Body of pancreas (tissue), 4 donors: ENCODE data around the gene CCDC91. TPM values are rescaled to one million over a fixed set of nuclear protein-coding genes. Genes with fewer than 3 reads are reported as not detected.

Experiments
- ATAC-seq: fragments of 150-250 bp; one replicate; pipeline ENCODE4 v1.9.1; 2016
- DNase-seq, 4 donors: peaks; one replicate each; pipeline ENCODE4 v3.0.0-alpha.2; 2019
- H3K27ac ChIP-seq, 4 donors: fragments of 200-600 bp; sonication (generic); 1 replicate in 3 of 4; 2 replicates in 1 of 4; pipeline versions ENCODE4 v1.5.1 to v1.6.1; 2016 to 2019; ENCODE audit warnings: mild to moderate bottlenecking in 1 of 4, mixed read lengths in 1 of 4, moderate library complexity in 1 of 4
- H3K27me3 ChIP-seq, 2 donors: fragments of 200-600 bp; sonication (generic); one replicate each; pipeline ENCODE4 v1.6.0; 2016; ENCODE audit warnings: mild to moderate bottlenecking in 1 of 2
- H3K36me3 ChIP-seq, 2 donors: fragments of 200-600 bp; sonication (generic); replicated peaks in 1 of 2; 2 replicates each; pipeline ENCODE4 v1.5.1; 2016; ENCODE audit warnings: low read depth in 2 of 2; ENCODE audit not compliant: insufficient read depth in 1 of 2
- H3K4me1 ChIP-seq: fragments of 200-600 bp; sonication (generic); one replicate; pipeline ENCODE4 v1.6.0; 2016
- H3K4me3 ChIP-seq, 2 donors: fragments of 200-600 bp; sonication (generic); 1 replicate in 1 of 2; 2 replicates in 1 of 2; pipeline ENCODE4 v1.5.1; 2016 to 2019
- H3K9me3 ChIP-seq, 3 donors: fragments of 200-600 bp; sonication (generic); 1 replicate in 2 of 3; 2 replicates in 1 of 3; pipeline ENCODE4 v1.5.1; 2016
- POLR2A ChIP-seq, 3 donors: fragments of 450-650 bp; IDR thresholded peaks; one replicate each; pipeline ENCODE4 v1.6.1; 2016; ENCODE audit warnings: antibody characterized with exemption in 3 of 3, mild to moderate bottlenecking in 2 of 3
- WGBS, 2 donors: methylation state at CpG; one replicate each; pipeline ENCODE4 v1.1.5; 2017; 5-methylcytosine and 5-hydroxymethylcytosine counted together
- intact Hi-C: fragments of 100-400 bp; cut with DNase I; formaldehyde crosslinking; loops from one replicate; pipeline ENCODE4 v1.15.1; 2023
- total RNA-seq, 2 donors: library from RNA; depleted of rRNA; stranded (reverse); fragments of >200 nt; gene quantifications; one replicate each; pipeline ENCODE4 v1.1.0, GENCODE V29; 2016
- TF ChIP-seq, protein P1 (sequence below), 7 experiments: fragments of 450-650 bp in 4 of 7; fragments of 200-600 bp in 3 of 7; sonication (generic) in 3 of 7; IDR thresholded peaks; one replicate each; pipeline ENCODE4 v1.5.1; 2016 to 2019; ENCODE audit warnings: antibody characterized with exemption in 7 of 7

The CCDC91 gene
- total RNA-seq, 2 donors from 2014 or later, result 31.9 to 35.6 TPM

- H3K4me3 ChIP-seq, result no peak overlapping the region
- H3K36me3 ChIP-seq, result no peaks in the 10 kb centered on the region
- peaks cover 26% of the 10 kb centered on the region for H3K4me1 ChIP-seq
- H3K27ac ChIP-seq, result no peak overlapping the region
- ATAC-seq (no peak), DNase-seq (no peak)
- H3K27me3 ChIP-seq, result no peaks in the 10 kb centered on the region
- H3K9me3 ChIP-seq, result no peaks in the 10 kb centered on the region
- TF ChIP-seq, protein P1, sequence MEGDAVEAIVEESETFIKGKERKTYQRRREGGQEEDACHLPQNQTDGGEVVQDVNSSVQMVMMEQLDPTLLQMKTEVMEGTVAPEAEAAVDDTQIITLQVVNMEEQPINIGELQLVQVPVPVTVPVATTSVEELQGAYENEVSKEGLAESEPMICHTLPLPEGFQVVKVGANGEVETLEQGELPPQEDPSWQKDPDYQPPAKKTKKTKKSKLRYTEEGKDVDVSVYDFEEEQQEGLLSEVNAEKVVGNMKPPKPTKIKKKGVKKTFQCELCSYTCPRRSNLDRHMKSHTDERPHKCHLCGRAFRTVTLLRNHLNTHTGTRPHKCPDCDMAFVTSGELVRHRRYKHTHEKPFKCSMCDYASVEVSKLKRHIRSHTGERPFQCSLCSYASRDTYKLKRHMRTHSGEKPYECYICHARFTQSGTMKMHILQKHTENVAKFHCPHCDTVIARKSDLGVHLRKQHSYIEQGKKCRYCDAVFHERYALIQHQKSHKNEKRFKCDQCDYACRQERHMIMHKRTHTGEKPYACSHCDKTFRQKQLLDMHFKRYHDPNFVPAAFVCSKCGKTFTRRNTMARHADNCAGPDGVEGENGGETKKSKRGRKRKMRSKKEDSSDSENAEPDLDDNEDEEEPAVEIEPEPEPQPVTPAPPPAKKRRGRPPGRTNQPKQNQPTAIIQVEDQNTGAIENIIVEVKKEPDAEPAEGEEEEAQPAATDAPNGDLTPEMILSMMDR (IDR thresholded peaks at IDR 0.05), result no peak
- 80 to 92% methylated on average over 2 of the region's 2 CpGs for WGBS, 2 donors
- intact Hi-C loops, result no loop called here
Observed at GRCh38 chr12:28217805-28218204, 27.5 kb downstream of the CCDC91 start.

DNA sequence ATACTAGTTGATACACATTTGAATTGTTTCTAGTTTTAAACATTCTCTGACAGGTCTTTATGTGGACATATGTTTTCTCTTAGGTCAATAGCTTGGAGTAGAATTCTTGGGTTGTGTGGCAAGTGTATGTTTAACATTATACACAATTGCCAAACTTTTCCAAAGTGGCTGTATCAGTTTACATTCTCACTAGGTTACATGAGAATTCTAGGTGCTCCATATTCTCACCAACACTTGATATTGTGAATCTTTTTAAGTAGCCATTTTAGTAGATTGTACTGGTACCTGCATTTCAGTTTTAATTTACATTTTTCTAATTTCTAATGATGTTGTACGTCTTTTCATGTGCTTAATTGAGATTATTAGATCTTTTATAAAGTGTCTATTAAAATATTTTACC lies 28.6 kb downstream of the CCDC91 start:
- DNase-seq (no peak), ATAC-seq (no peak)
- no peaks in the 10 kb centered on the region for H3K27me3 ChIP-seq
- no peak overlapping the region for H3K27ac ChIP-seq
- H3K4me1 ChIP-seq, result peaks cover 35% of the 10 kb centered on the region
- H3K9me3 ChIP-seq, result no peaks in the 10 kb centered on the region
- H3K36me3 ChIP-seq, result no peaks in the 10 kb centered on the region
- WGBS, 2 donors, result 44 to 95% methylated on average over 1 of the region's 1 CpG
- no peak overlapping the region for H3K4me3 ChIP-seq
- intact Hi-C loops, result no loop called here
- TF ChIP-seq POLR2A (IDR thresholded peaks at IDR 0.05), result no peak
- TF ChIP-seq, protein P1 (IDR thresholded peaks at IDR 0.05), result no peak

DNA sequence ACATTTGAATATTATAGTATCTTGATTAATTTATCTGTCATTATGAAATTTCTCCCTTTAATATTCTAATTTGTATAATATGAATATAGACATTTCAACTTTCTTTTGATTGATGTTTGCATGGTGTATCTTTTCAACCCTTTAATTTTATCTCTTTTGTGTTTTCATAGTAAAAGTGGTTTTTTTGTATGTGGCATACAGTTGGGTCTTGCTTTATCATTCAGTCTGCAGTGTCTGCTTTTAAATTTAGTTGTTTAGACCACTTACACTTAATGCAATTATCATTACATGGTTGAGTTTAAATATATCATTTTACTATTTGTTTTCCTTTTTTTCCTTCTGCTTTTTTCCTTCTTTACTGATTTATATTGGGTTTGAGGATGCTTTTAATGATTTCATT lies 29.6 kb downstream of the CCDC91 start:
- ATAC-seq, result no peak
- H3K9me3 ChIP-seq, result no peaks in the 10 kb centered on the region
- H3K4me3 ChIP-seq, result no peak overlapping the region
- TF ChIP-seq, protein P1 (IDR thresholded peaks at IDR 0.05), result no peak
- TF ChIP-seq POLR2A (IDR thresholded peaks at IDR 0.05), result no peak
- H3K27me3 ChIP-seq, result no peaks in the 10 kb centered on the region
- intact Hi-C loops, result no loop called here
- H3K27ac ChIP-seq, result no peak overlapping the region
- DNase-seq, result no peak
- peaks cover 27% of the 10 kb centered on the region for H3K4me1 ChIP-seq
- no peaks in the 10 kb centered on the region for H3K36me3 ChIP-seq

GRCh38 chr12:28222081-28222700 lies 31.9 kb downstream of the CCDC91 start:
- ATAC-seq (no peak), DNase-seq (no peak)
- Histone ChIP-seq H3K9me3 (no peaks in the 10 kb centered on the region), H3K27me3 (no peaks in the 10 kb centered on the region), H3K36me3 (no peaks in the 10 kb centered on the region), H3K27ac (no peak overlapping the region), H3K4me1 (peaks cover 27% of the 10 kb centered on the region), H3K4me3 (no peak overlapping the region)
- WGBS, 2 donors, result 89 to 90% methylated on average over 2 of the region's 2 CpGs
- intact Hi-C loops, result no loop called here
- TF ChIP-seq, protein P1 (IDR thresholded peaks at IDR 0.05), result no peak
- no peak for TF ChIP-seq POLR2A (IDR thresholded peaks at IDR 0.05)

DNA sequence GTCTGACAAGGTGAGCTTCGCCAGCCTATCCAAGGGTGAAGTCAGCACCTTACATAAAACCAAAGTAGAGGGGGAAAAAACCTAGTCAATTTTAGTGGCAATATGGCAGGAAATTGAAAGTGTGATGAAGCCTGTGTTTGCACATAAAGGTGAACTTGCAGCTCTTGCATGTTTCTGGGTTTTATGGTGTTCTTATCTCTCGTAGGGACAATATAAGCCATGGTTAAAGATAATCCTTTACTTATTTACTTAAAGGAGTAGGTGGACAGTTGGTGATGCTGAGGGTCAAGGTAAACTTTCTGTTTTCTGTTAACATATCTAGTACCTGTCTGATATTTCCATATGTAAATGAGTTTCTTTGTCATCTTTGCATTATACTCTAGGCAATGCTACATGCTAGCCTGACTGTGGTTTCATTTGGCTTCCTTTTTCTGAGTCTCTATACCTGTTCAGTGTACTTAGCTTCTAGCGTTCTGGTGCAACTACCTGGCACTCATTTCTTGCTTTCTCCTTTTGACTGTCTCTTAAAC lies 32.8 kb downstream of the CCDC91 start:
- DNase-seq (no peak), ATAC-seq (no peak)
- Histone ChIP-seq H3K27ac (no peak overlapping the region), H3K27me3 (no peaks in the 10 kb centered on the region), H3K36me3 (no peaks in the 10 kb centered on the region), H3K4me3 (no peak overlapping the region), H3K9me3 (no peaks in the 10 kb centered on the region), H3K4me1 (peaks cover 27% of the 10 kb centered on the region)
- WGBS, 2 donors, result 74 to 78% methylated on average over 3 of the region's 3 CpGs
- TF ChIP-seq, protein P1 (IDR thresholded peaks at IDR 0.05), result no peak
- TF ChIP-seq POLR2A (IDR thresholded peaks at IDR 0.05), result no peak
- intact Hi-C loops, result no loop called here
